ENCODE data around the gene MAPRE3.

Gene MAPRE3

GRCh38 chr2:27018142-27018541, 47.7 kb downstream of the MAPRE3 start:
- DNase-seq = no peak

DNA sequence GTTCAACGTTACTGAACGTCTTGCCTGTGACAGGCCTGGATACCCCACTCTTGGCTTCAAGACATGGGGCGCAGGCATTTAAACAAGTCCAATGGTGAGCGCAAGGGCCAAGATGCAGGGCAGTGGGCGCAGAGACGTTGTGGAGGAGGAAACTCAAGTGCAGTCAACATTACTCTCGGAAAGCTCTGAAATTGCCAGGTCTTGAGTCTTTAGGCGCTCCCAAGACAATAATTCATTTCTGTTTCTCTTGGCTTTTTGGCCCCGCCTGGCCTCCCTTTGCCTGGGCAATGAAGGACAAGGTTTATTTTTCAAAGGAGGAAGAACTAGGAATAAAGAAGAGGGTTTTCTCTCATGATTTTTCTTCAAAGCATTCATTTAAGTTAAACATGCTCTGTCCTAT, 49.0 kb downstream of the MAPRE3 start:
- no peak for DNase-seq

DNA sequence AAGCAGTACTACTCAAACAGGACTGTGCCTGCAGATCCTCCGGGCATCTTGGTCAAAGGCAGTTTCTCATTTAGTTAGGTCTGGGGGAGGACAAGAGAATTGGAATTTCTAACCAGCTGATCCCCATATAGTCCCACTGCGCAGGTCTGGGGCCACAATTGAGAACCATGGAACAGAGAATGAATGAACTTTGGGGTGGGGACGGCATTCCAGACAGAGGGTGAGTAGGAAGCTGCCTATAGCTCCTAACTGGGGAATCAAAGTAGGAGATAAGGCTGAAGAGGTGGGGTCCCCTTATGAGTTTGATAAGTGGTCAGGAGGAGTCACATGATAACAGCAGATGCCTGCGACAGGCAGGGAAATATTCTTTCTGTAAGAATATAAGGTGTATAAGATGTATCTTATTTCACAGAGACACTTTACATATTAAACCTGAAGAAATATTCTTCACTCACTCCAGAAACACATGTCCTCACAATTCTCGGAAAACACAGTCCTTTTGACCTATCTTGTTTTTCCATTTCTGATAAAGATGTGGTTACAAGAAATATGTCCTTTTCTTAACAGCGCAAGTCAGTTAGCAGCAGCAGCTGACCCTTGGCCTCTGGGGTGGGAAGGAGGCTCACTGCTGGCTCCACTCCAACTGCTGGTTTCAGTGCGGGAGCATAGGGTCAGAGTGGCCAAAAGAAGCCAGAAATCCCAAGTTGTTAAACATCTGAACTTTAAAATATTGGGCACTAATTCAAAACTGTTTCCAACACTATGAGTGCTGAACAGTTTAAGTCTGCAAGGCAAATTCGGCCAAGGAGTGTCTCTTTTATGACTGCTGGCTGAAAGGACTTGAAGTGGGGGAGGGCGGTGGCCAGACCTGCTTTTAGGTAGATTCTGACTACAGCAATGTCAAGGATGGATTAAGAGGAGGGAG, 49.8 kb downstream of the MAPRE3 start:
- no peak for DNase-seq

- DNase-seq = no peak
Measured at GRCh38 chr2:27021253-27022049, 51.0 kb downstream of the MAPRE3 start.

DNA sequence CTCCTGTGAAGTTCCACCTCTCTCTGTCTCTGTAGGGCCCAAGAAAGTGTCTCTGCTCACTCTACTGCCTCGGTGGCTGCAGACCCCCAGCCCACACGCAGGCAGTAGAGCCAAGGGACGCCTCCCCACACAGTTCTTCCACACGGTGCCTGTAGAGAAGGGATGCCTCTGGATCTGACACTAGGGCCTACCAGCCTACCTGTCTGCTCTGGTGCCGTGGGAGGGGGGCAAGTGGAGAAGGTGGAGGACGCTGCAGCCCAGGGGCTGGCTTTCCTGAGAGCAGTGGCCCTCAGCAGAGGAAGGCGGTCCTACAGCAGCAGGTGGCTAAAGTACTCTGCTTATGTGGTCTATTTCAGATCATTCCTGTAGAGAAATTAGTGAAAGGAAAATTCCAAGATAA, 53.3 kb downstream of the MAPRE3 start:
- no peak for DNase-seq

DNA sequence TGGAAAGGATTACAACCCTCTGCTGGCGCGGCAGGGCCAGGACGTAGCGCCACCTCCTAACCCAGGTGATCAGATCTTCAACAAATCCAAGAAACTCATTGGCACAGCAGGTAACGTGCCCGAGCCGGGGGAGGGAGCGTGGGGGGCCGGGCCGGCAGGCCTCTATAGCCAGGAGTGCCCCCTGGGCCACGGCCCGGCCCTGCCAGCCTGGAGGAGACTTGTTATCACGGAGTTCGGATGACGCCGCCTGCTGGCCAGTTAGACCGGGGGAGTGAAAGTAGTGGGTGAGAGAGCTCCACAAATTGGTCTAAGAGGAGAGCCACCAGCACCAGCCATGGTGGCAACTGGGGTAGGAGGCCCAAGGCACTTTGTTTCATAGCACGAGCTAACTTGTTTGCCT, 53.8 kb downstream of the MAPRE3 start:
- DNase-seq = no peak

DNA sequence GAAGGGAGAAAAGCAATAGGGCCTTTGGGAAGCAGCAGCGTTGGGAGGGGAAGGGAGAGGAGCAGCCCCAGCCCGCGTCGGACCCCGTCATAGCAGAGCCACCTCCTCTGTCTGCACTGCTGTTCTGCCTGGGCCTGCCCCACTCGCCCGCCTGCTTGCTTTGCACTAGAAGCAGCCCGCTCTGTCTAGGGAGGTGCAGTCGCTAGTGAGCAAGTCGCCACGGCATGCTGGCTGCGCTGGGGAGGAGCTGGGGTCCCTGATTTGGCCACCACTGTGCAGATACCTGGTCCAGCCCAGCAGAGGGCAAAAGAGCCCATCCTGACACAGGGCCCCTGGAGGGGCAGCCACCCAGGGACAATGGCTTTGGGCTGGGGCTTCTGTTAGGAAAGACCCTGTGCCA, 54.4 kb downstream of the MAPRE3 start:
- DNase-seq = no peak

DNA sequence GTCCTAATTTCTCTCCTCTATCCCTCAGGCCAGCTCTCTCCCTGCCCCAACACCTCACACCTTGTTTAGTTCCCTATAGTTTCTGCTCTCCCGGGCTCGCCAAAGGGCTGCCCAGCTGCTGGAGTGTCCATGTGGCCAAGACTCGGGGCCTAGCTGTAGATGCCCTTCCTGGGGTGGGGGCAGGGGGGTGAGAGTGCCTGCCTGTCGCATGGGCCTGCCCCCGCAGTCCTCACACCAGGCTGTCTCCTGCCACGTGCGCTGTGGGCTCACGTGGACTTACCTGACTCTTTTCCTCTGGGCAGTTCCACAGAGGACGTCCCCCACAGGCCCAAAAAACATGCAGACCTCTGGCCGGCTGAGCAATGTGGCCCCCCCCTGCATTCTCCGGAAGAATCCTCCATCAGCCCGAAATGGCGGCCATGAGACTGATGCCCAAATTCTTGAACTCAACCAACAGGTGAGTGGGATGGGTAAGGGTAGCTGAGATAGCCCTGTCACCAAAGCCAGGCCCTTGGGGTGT, 54.9 kb downstream of the MAPRE3 start:
- no peak for DNase-seq

DNA sequence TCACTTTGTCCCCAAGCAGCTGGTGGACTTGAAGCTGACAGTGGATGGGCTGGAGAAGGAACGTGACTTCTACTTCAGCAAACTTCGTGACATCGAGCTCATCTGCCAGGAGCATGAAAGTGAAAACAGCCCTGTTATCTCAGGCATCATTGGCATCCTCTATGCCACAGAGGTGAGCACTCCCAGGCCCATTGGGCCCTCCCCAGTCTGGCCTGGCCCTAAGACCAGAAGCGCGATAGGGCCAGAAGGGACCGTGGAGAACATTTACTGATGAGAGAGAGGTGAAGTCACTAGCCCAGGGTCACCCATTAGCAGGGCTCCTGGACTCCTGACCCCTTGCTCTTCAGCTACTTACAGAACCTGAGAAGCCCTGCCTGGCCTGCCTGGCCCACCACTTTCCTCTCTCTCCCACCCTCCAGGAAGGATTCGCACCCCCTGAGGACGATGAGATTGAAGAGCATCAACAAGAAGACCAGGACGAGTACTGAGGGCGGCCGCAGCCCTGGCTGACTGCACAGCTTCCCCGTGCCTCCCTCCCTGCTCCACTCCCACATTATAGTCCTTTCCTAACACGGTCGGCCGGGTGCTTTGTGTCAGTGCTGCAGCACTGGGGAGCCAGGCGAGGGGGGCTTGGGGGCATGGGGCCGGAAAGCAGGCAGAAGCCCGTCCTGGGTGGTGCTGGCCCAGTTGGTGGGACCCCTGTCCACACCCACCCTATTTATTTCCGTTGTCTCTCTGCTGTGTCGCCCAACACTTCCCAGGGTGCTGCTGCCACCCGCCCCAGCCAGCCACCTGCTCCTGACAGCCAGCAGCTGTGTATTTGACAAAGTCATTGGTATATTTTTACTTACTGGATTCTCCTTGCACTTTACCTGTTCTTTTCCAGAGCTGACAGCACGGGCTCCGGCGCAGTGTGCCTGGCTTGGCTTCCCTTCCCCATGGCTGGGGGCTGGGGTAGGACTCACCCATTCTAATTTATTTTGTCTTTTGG, 55.7 kb downstream of the MAPRE3 start:
- DNase-seq = no peak

- DNase-seq = no peak
Measured at GRCh38 chr2:27027211-27027651, 56.8 kb downstream of the MAPRE3 start.

GRCh38 chr2:27029051-27029450, 58.6 kb downstream of the MAPRE3 start:
- DNase-seq = no peak

- peak; percentile 62 to 64 for DNase-seq
Measured at GRCh38 chr2:27032495-27033252, 62.2 kb downstream of the MAPRE3 start, which contains the start of gene TMEM214. TMEM214 (plus strand) TSS chr2:27032965; CDS start chr2:27033016, 51 bp downstream.

DNA sequence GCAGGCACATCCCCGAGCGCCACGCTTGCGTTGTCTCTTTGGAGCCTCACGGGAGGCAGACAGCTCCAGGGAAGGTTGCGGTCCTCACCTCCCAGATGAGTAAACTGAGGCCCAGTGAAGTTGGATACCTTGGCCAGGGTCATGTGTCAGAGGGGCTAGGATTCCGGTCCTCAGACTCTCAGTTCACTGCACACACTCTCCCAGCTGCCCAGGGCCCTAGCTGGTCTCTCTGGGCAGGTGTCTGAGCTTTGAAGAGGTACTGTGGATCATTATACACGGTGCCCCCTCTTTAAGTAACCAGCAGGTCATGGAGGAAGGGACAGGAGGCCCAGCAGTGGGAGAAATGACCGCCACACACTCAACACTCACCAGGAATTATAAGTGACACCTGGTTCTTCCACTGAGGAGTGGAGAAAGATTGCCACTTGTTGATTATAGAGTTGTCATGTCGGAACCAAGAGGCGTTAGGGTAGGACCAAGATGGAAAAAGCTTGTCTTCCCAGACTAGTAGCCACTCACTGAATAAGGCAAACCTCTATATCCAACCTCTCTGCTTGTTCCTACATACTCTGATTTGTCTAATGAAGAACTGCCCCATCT, 62.9 kb downstream of the MAPRE3 start:
- no peak for DNase-seq

DNA sequence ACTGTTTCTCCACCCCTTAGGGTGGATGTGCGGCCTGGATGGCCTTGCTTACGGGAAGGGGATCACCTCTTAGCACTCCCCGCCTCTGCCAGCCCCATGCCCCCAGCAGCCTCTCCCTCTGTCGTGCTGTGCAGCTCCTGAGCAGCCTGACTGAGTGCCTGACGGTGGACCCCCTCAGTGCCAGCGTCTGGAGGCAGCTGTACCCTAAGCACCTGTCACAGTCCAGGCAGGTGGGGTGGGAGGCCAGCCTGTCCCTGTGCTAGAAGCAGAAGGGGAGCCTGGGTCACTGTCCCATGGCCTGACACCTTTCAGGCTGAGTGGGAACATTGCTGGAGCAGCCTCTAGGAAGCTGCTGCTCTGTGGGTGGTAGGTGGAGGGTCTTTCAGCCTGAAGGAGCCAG, 67.6 kb downstream of the MAPRE3 start:
- DNase-seq = no peak

GRCh38 chr2:27038631-27039339, 68.3 kb downstream of the MAPRE3 start:
- no peak for DNase-seq

GRCh38 chr2:27039426-27039825, 69.0 kb downstream of the MAPRE3 start:
- no peak for DNase-seq

DNA sequence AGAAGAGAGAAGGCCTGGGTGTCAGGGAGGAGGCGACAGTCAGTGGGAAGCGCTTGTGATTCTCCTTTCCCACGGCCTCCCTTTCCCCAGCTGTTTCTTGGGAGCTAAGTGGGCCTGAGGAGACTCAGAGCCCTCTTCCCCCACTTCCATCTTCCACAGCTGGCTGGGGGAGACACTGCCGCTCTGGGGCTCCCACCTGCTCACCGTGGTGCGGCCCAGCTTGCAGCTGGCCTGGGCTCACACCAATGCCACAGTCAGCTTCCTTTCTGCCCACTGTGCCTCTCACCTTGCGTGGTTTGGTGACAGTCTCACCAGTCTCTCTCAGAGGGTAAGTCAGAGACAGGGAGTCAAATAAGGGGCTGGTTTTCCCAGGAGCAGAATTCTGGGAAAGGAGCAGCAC, 69.4 kb downstream of the MAPRE3 start:
- DNase-seq = no peak

GRCh38 chr2:27040282-27040681, 69.8 kb downstream of the MAPRE3 start:
- no peak for DNase-seq

DNA sequence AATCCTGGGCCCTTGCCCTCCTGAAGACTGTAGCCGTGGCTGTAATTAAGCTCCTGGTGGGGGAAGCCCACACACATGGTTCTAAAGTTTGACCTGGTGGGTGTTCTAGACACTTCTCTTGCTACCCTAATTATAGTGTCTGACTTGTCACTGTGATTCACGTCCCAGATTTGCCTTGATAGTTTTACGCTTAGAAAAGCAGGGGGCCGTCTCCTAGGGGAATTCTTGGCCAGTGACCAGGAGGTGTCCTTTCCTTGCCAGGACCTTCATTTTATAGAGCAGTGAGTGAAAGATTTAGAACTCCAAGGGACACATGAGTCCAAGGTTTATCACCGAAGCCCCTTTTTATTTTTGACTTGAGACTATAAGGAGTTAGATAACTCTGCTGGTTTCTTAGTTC, 71.3 kb downstream of the MAPRE3 start:
- DNase-seq = no peak

- no peak for DNase-seq
Measured at GRCh38 chr2:27042159-27042661, 71.8 kb downstream of the MAPRE3 start.
